Lower leg skin (tissue), 4 donors: Measurements from ENCODE around the gene ATP13A2. TPM values are rescaled to one million over a fixed set of nuclear protein-coding genes. Genes with fewer than 3 reads are reported as not detected.
A peak's percentile ranks its signal among the peaks of the same experiment; 100 is the strongest.

Experiments
- DNase-seq, 2 donors: peaks; one replicate each; pipeline ENCODE4 v3.0.0-alpha.2; 2019; ENCODE audit warnings: low spot score in 2 of 2
- H3K4me3 ChIP-seq: fragments of 200-600 bp; sonication (generic); 2 replicates; pipeline ENCODE4 v1.5.1; 2017; ENCODE audit warnings: mild to moderate bottlenecking, low read depth; ENCODE audit not compliant: poor library complexity, severe bottlenecking
- POLR2A ChIP-seq, 2 donors: fragments of 450-650 bp; IDR thresholded peaks; one replicate each; pipeline ENCODE4 v1.6.1; 2016 to 2017; ENCODE audit warnings: antibody characterized with exemption in 2 of 2, mild to moderate bottlenecking in 1 of 2, moderate library complexity in 1 of 2
- WGBS, 2 donors: methylation state at CpG; one replicate each; pipeline ENCODE4 v1.1.5; 2018; 5-methylcytosine and 5-hydroxymethylcytosine counted together
- intact Hi-C: fragments of 100-400 bp; cut with DNase I; formaldehyde crosslinking; loops from one replicate; pipeline ENCODE4 v1.15.0; 2023; ENCODE audit warnings: low total_unique reads
- total RNA-seq, 4 donors: library from RNA; depleted of rRNA; stranded (reverse); fragments of >200 nt; gene quantifications; one replicate each; pipeline ENCODE4 v1.1.0, GENCODE V29; 2016
- TF ChIP-seq, protein P1 (sequence below), 3 donors: fragments of 450-650 bp; IDR thresholded peaks; one replicate each; pipeline ENCODE4 v1.5.1; 2016; ENCODE audit warnings: antibody characterized with exemption in 3 of 3, mild to moderate bottlenecking in 3 of 3, moderate library complexity in 2 of 3

ATP13A2 gene
- total RNA-seq, 4 donors from 2014 or later = 22.1 to 50.2 (median 38.8) TPM

DNA sequence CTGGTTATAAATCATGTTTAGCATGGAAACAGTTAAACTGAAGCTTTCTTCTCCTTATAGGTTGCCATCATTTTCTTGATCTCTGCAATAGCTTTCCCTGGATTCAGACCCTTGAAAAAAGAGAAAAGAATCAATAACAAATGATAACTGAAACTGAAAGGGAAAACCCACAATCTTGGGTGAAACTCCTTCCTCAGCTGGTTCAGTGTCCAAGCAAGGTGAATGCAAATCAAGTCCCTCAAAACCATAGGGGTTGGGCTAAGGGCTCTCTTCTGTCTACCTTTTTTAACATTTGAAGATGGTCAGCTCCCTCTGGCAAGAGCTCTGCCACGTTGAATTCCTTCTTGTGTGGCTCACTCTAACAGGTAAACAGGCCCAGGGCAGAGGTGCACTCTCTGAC, 7.1 kb upstream of the ATP13A2 start:
- no peak overlapping the region for H3K4me3 ChIP-seq
- 32 to 40% methylated on average over 1 of the region's 1 CpG for WGBS, 2 donors
- peak in 1 of 2 donors; percentile 21 for DNase-seq
- no peak for TF ChIP-seq POLR2A (IDR thresholded peaks at IDR 0.05)
- TF ChIP-seq, protein P1, sequence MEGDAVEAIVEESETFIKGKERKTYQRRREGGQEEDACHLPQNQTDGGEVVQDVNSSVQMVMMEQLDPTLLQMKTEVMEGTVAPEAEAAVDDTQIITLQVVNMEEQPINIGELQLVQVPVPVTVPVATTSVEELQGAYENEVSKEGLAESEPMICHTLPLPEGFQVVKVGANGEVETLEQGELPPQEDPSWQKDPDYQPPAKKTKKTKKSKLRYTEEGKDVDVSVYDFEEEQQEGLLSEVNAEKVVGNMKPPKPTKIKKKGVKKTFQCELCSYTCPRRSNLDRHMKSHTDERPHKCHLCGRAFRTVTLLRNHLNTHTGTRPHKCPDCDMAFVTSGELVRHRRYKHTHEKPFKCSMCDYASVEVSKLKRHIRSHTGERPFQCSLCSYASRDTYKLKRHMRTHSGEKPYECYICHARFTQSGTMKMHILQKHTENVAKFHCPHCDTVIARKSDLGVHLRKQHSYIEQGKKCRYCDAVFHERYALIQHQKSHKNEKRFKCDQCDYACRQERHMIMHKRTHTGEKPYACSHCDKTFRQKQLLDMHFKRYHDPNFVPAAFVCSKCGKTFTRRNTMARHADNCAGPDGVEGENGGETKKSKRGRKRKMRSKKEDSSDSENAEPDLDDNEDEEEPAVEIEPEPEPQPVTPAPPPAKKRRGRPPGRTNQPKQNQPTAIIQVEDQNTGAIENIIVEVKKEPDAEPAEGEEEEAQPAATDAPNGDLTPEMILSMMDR (IDR thresholded peaks at IDR 0.05) = no peak
- intact Hi-C loops = no loop called here

DNA sequence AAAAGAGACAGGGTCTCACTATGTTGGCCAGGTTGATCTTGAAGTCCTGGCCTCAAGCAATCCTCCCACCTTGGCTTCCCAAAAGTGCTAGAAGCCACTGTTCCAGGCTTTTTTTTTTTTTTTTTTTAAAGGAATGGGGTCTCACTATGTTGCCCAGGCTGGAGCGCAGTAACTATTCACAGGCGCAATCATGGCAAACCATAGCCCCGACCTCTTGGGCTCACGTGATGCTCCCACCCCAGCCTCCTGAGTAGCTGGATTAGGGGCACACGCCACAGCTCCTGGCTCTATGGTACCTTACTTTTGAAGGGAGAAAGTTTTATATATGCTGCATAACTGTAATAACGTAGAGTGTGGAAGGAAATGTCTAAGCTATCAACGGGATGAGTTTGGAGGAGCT, 5.7 kb upstream of the ATP13A2 start:
- intact Hi-C loops = no loop called here
- WGBS, 2 donors = 92 to 95% methylated on average over 7 of the region's 7 CpGs
- no peak overlapping the region for H3K4me3 ChIP-seq
- TF ChIP-seq POLR2A (IDR thresholded peaks at IDR 0.05) = no peak
- TF ChIP-seq, protein P1 (IDR thresholded peaks at IDR 0.05) = no peak
- DNase-seq = no peak

DNA sequence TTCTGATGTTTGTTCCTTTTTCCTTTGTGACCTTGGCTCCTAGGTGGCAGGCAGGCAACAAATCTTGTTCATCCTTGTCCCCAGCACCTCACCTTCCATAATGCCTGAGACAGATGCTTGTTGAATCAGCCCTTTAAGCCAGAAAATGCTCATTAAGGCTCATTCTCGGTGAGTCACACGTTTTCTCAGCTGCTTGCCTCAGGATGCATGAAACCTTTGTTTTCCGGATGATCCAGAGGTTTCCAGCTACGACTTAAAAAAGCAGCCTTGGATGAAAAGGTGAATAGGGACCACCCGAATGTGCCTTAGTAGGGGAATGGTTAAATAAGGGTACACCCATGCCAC, 4.6 kb upstream of the ATP13A2 start:
- intact Hi-C loops = no loop called here
- DNase-seq = no peak
- 52 to 61% methylated on average over 5 of the region's 5 CpGs for WGBS, 2 donors

DNA sequence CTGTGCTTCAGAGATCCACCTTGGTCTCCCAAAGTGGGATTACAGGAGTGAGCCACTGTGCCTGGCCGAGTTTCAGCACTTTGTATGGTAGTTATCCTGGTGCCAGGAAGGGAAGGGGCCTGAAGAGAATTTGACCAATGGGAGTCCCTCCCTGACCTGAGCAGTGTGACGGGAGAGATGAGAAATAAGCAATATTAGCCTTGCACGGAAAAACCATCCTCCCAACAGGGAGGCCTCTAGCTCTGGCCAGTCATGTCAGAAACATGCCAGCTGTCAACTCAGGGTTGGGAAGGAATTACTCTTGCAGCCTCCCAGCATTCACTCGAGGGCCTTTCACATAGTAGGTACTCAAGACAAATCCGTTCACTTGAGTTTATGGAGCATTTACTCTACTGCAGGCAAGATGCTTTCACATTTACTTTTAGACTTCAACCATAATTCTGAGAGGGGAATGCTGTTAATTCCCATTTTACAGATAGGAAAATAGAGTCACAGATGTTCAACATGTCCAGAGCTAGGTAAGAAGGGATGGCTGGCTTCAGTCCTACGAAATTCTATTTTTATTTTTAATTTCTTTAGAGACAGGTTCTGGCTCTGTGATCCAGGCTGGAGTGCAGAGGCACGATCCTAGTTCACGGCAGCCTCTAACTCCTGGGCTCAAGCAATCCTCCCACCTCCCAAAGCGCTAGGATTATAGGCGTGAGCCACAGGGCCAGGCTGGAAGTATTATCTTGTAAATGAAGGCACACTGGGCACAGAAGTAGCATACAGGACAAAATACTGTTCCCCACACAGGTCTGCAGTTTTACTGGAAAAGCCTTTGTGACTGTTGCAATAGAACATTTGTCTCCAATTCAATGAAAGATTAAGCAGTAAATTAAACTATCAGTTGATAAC, 3.2 kb upstream of the ATP13A2 start:
- WGBS, 2 donors = 79 to 85% methylated on average over 10 of the region's 10 CpGs
- intact Hi-C loops = no loop called here
- TF ChIP-seq POLR2A (IDR thresholded peaks at IDR 0.05) = no peak
- TF ChIP-seq, protein P1 (IDR thresholded peaks at IDR 0.05) = no peak
- no peak overlapping the region for H3K4me3 ChIP-seq
- peak in 1 of 2 donors; percentile 37 for DNase-seq

More for the DNA sequence above, 4.6 kb upstream of the ATP13A2 start:
- H3K4me3 ChIP-seq = no peak overlapping the region
- TF ChIP-seq, protein P1 (IDR thresholded peaks at IDR 0.05) = no peak
- no peak for TF ChIP-seq POLR2A (IDR thresholded peaks at IDR 0.05)

DNA sequence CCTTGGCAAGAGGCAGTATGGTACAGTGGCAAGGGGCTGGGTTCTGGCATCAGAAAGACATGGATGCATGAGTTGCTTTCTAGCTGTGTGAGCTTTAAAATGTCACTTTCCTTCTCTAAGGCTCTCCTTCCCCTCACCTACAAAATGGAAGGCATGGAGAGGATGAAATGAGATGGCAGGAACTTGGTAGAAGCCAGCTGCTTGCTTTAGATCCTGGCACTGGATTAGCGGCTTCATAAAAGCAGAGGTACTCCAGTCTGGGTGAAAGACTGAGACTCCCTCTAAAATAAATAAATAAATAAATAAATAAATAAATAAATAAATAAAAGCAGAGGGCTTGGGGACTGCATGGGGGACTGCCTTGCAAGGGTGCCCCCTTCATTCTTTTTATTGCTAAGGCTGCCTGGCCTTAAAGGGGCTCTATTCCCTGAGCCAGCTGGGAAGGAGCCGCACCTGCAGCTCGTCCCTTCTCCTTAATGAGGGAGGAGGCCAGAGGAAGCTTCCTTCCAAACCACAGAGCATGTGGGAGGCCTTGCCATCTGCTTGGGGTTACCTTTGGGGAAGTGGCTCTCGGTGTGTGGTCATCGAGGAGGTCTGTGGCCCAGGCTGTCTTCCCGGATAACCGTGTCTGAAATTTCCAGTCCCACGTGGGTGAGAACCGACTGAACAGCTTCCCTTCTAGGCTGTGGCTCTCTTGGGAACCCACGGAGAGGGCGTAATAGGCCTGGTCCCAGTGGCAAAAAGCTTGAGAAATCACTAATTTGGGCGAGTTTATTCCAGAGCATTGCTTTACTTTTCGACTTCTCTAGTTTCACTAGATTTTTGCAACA, 2.0 kb upstream of the ATP13A2 start:
- no peak overlapping the region for H3K4me3 ChIP-seq
- intact Hi-C loops = no loop called here
- DNase-seq = no peak
- no peak for TF ChIP-seq POLR2A (IDR thresholded peaks at IDR 0.05)
- TF ChIP-seq, protein P1 (IDR thresholded peaks at IDR 0.05) = no peak
- 69 to 78% methylated on average over 13 of the region's 13 CpGs for WGBS, 2 donors
